ENCODE data around the gene WASHC2A. TPM values are rescaled to one million over a fixed set of nuclear protein-coding genes. Genes with fewer than 3 reads are reported as not detected.
"Not testable (repeated sequence)": the region's sequence is repeated elsewhere in the genome, so short reads cannot be mapped to it uniquely, and the experiment has no call there.

WASHC2A gene
- total RNA-seq, 2 donors from 2014 or later, result 27.0 to 32.4 TPM

GRCh38 chr10:50092928-50093327 lies 25.2 kb downstream of the WASHC2A start:
- H3K36me3 Mint-ChIP-seq (ENCODE audit: insufficient read depth in 2 of 2); H3K4me3 Mint-ChIP-seq; H3K27me3 Mint-ChIP-seq (ENCODE audit: low read depth); H3K9me3 Mint-ChIP-seq; DNase-seq; H3K27ac Mint-ChIP-seq; ATAC-seq (replicated peaks in 1 of 2); H3K4me1 Mint-ChIP-seq (ENCODE audit: low read depth): not testable (repeated sequence)

- not testable (repeated sequence) for ATAC-seq (replicated peaks in 1 of 2); H3K4me1 Mint-ChIP-seq (ENCODE audit: low read depth); H3K36me3 Mint-ChIP-seq (ENCODE audit: insufficient read depth in 2 of 2); H3K4me3 Mint-ChIP-seq; DNase-seq; H3K27me3 Mint-ChIP-seq (ENCODE audit: low read depth); H3K9me3 Mint-ChIP-seq; H3K27ac Mint-ChIP-seq
Observed at GRCh38 chr10:50094630-50095029, 26.9 kb downstream of the WASHC2A start.

GRCh38 chr10:50095402-50095801 lies 27.6 kb downstream of the WASHC2A start:
- H3K36me3 Mint-ChIP-seq (ENCODE audit: insufficient read depth in 2 of 2); H3K27ac Mint-ChIP-seq; H3K4me3 Mint-ChIP-seq; H3K4me1 Mint-ChIP-seq (ENCODE audit: low read depth); DNase-seq; H3K27me3 Mint-ChIP-seq (ENCODE audit: low read depth); ATAC-seq (replicated peaks in 1 of 2); H3K9me3 Mint-ChIP-seq: not testable (repeated sequence)

- DNase-seq; ATAC-seq (replicated peaks in 1 of 2); H3K27ac Mint-ChIP-seq; H3K4me3 Mint-ChIP-seq; H3K36me3 Mint-ChIP-seq (ENCODE audit: insufficient read depth in 2 of 2); H3K4me1 Mint-ChIP-seq (ENCODE audit: low read depth); H3K27me3 Mint-ChIP-seq (ENCODE audit: low read depth); H3K9me3 Mint-ChIP-seq: not testable (repeated sequence)
Observed at GRCh38 chr10:50096722-50097121, 29.0 kb downstream of the WASHC2A start.

- not testable (repeated sequence) for H3K4me3 Mint-ChIP-seq; H3K27ac Mint-ChIP-seq; H3K4me1 Mint-ChIP-seq (ENCODE audit: low read depth); H3K36me3 Mint-ChIP-seq (ENCODE audit: insufficient read depth in 2 of 2); H3K27me3 Mint-ChIP-seq (ENCODE audit: low read depth); H3K9me3 Mint-ChIP-seq; ATAC-seq (replicated peaks in 1 of 2); DNase-seq
Observed at GRCh38 chr10:50098645-50099044, 30.9 kb downstream of the WASHC2A start.

GRCh38 chr10:50101139-50101582 lies 33.4 kb downstream of the WASHC2A start:
- not testable (repeated sequence) for DNase-seq; H3K27ac Mint-ChIP-seq; H3K36me3 Mint-ChIP-seq (ENCODE audit: insufficient read depth in 2 of 2); ATAC-seq (replicated peaks in 1 of 2); H3K27me3 Mint-ChIP-seq (ENCODE audit: low read depth); H3K9me3 Mint-ChIP-seq; H3K4me3 Mint-ChIP-seq; H3K4me1 Mint-ChIP-seq (ENCODE audit: low read depth)

- not testable (repeated sequence) for H3K9me3 Mint-ChIP-seq; H3K4me3 Mint-ChIP-seq; H3K36me3 Mint-ChIP-seq (ENCODE audit: insufficient read depth in 2 of 2); ATAC-seq (replicated peaks in 1 of 2); H3K27me3 Mint-ChIP-seq (ENCODE audit: low read depth); H3K4me1 Mint-ChIP-seq (ENCODE audit: low read depth); H3K27ac Mint-ChIP-seq; DNase-seq
Observed at GRCh38 chr10:50101747-50102146, 34.0 kb downstream of the WASHC2A start.

GRCh38 chr10:50102267-50102666 lies 34.5 kb downstream of the WASHC2A start:
- H3K4me3 Mint-ChIP-seq; ATAC-seq (replicated peaks in 1 of 2); H3K9me3 Mint-ChIP-seq; DNase-seq; H3K27me3 Mint-ChIP-seq (ENCODE audit: low read depth); H3K27ac Mint-ChIP-seq; H3K36me3 Mint-ChIP-seq (ENCODE audit: insufficient read depth in 2 of 2); H3K4me1 Mint-ChIP-seq (ENCODE audit: low read depth): not testable (repeated sequence)

GRCh38 chr10:50108999-50109698 lies 41.4 kb downstream of the WASHC2A start:
- H3K36me3 Mint-ChIP-seq (ENCODE audit: insufficient read depth in 2 of 2); ATAC-seq (replicated peaks in 1 of 2): not testable (repeated sequence)

GRCh38 chr10:50112419-50113112 lies 44.8 kb downstream of the WASHC2A start:
- not testable (repeated sequence) for H3K36me3 Mint-ChIP-seq (ENCODE audit: insufficient read depth in 2 of 2); ATAC-seq (replicated peaks in 1 of 2); H3K9me3 Mint-ChIP-seq; H3K4me1 Mint-ChIP-seq (ENCODE audit: low read depth); H3K4me3 Mint-ChIP-seq; H3K27ac Mint-ChIP-seq; H3K27me3 Mint-ChIP-seq (ENCODE audit: low read depth); DNase-seq

More at GRCh38 chr10:50108999-50109698, 41.4 kb downstream of the WASHC2A start:
- H3K27me3 Mint-ChIP-seq (ENCODE audit: low read depth); H3K9me3 Mint-ChIP-seq; H3K4me1 Mint-ChIP-seq (ENCODE audit: low read depth); H3K27ac Mint-ChIP-seq; DNase-seq; H3K4me3 Mint-ChIP-seq: not testable (repeated sequence)

- not testable (repeated sequence) for ATAC-seq (replicated peaks in 1 of 2); H3K4me3 Mint-ChIP-seq; H3K27me3 Mint-ChIP-seq (ENCODE audit: low read depth); H3K36me3 Mint-ChIP-seq (ENCODE audit: insufficient read depth in 2 of 2); H3K9me3 Mint-ChIP-seq; H3K27ac Mint-ChIP-seq; H3K4me1 Mint-ChIP-seq (ENCODE audit: low read depth); DNase-seq
Observed at GRCh38 chr10:50126765-50127164, 59.0 kb downstream of the WASHC2A start.

- DNase-seq; ATAC-seq (replicated peaks in 1 of 2); H3K4me3 Mint-ChIP-seq; H3K4me1 Mint-ChIP-seq (ENCODE audit: low read depth); H3K27ac Mint-ChIP-seq; H3K9me3 Mint-ChIP-seq; H3K27me3 Mint-ChIP-seq (ENCODE audit: low read depth); H3K36me3 Mint-ChIP-seq (ENCODE audit: insufficient read depth in 2 of 2): not testable (repeated sequence)
Observed at GRCh38 chr10:50127770-50128292, 60.1 kb downstream of the WASHC2A start.

- peak in 1 of 2 donors; percentile 47 for ATAC-seq (replicated peaks in 1 of 2)
- H3K27me3 Mint-ChIP-seq (ENCODE audit: low read depth); H3K9me3 Mint-ChIP-seq; H3K4me3 Mint-ChIP-seq; H3K27ac Mint-ChIP-seq; H3K36me3 Mint-ChIP-seq (ENCODE audit: insufficient read depth in 2 of 2); DNase-seq; H3K4me1 Mint-ChIP-seq (ENCODE audit: low read depth): not testable (repeated sequence)
Observed at GRCh38 chr10:50131245-50131965, 63.7 kb downstream of the WASHC2A start.
